ENCODE data around the gene CUBN. TPM values are rescaled to one million over a fixed set of nuclear protein-coding genes. Genes with fewer than 3 reads are reported as not detected.

The CUBN gene
- total and polyA plus RNA-seq, 10 of the 15 experiments (the other 5 are each of a cell fraction or from before 2014, with no cell fraction given) = under 0.01 to 0.14 (median 0.02) TPM; not detected in 6

GRCh38 chr10:16923309-16923708 is 206.3 kb downstream of the CUBN start:
- no peaks in the 10 kb centered on the region for H3K79me2 ChIP-seq (ENCODE audit: control insufficient read depth, insufficient read depth, low read length)
- SMC1A ChIA-PET (ENCODE audit: uncharacterized antibody, unreplicated experiment) = no interaction called here
- no peak for DNase-seq (ENCODE audit: low read depth, low spot score)
- TF ChIP-seq, protein P1, sequence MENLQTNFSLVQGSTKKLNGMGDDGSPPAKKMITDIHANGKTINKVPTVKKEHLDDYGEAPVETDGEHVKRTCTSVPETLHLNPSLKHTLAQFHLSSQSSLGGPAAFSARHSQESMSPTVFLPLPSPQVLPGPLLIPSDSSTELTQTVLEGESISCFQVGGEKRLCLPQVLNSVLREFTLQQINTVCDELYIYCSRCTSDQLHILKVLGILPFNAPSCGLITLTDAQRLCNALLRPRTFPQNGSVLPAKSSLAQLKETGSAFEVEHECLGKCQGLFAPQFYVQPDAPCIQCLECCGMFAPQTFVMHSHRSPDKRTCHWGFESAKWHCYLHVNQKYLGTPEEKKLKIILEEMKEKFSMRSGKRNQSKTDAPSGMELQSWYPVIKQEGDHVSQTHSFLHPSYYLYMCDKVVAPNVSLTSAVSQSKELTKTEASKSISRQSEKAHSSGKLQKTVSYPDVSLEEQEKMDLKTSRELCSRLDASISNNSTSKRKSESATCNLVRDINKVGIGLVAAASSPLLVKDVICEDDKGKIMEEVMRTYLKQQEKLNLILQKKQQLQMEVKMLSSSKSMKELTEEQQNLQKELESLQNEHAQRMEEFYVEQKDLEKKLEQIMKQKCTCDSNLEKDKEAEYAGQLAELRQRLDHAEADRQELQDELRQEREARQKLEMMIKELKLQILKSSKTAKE (IDR thresholded peaks at IDR 0.05; ENCODE audit: low read depth, poor library complexity, severe bottlenecking) = no peak
- TF ChIP-seq CHD2 (IDR thresholded peaks at IDR 0.05; ENCODE audit: borderline replicate concordance, low read depth, low read length) = no peak
- TF ChIP-seq, protein P2, sequence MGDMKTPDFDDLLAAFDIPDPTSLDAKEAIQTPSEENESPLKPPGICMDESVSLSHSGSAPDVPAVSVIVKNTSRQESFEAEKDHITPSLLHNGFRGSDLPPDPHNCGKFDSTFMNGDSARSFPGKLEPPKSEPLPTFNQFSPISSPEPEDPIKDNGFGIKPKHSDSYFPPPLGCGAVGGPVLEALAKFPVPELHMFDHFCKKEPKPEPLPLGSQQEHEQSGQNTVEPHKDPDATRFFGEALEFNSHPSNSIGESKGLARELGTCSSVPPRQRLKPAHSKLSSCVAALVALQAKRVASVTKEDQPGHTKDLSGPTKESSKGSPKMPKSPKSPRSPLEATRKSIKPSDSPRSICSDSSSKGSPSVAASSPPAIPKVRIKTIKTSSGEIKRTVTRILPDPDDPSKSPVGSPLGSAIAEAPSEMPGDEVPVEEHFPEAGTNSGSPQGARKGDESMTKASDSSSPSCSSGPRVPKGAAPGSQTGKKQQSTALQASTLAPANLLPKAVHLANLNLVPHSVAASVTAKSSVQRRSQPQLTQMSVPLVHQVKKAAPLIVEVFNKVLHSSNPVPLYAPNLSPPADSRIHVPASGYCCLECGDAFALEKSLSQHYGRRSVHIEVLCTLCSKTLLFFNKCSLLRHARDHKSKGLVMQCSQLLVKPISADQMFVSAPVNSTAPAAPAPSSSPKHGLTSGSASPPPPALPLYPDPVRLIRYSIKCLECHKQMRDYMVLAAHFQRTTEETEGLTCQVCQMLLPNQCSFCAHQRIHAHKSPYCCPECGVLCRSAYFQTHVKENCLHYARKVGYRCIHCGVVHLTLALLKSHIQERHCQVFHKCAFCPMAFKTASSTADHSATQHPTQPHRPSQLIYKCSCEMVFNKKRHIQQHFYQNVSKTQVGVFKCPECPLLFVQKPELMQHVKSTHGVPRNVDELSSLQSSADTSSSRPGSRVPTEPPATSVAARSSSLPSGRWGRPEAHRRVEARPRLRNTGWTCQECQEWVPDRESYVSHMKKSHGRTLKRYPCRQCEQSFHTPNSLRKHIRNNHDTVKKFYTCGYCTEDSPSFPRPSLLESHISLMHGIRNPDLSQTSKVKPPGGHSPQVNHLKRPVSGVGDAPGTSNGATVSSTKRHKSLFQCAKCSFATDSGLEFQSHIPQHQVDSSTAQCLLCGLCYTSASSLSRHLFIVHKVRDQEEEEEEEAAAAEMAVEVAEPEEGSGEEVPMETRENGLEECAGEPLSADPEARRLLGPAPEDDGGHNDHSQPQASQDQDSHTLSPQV (IDR thresholded peaks at IDR 0.05) = no peak
- H2AFZ ChIP-seq (ENCODE audit: control insufficient read depth, low read depth, low read length) = no peak overlapping the region
- in situ Hi-C loops (cut with MboI) (no loop called here), intact Hi-C loops (cut with micrococcal nuclease; ENCODE audit: unreplicated experiment) (no loop called here)
- BruUV-seq (replicated peaks) = no TSS peak
- no peaks in the 10 kb centered on the region for H4K20me1 ChIP-seq (ENCODE audit: control insufficient read depth, insufficient read depth)
- no peak overlapping the region for H3K9ac ChIP-seq (ENCODE audit: control insufficient read depth, insufficient read depth, low read length)
- no peaks in the 10 kb centered on the region for H3K36me3 ChIP-seq (ENCODE audit: control insufficient read depth in 2 of 2, insufficient read depth in 2 of 2, low read length in 1 of 2)
- H3K4me3 ChIP-seq = no peak overlapping the region
- no peaks in the 10 kb centered on the region for H3K27me3 ChIP-seq (replicated peaks in 1 of 2; ENCODE audit: control insufficient read depth in 2 of 2, insufficient read depth in 2 of 2, low read length in 1 of 2)
- H3K9me3 ChIP-seq (replicated peaks; ENCODE audit: control insufficient read depth, insufficient read depth, low read length) = no peaks in the 10 kb centered on the region
- H3K4me2 ChIP-seq (ENCODE audit: control insufficient read depth, insufficient read depth) = no peak overlapping the region
- WGBS (ENCODE audit: insufficient coverage, insufficient replicate concordance, low lambda C conversion rate, missing lambda C conversion rate) = 17% methylated on average over 2 of the region's 2 CpGs
- no peak for FAIRE-seq
- no peaks in the 10 kb centered on the region for H3K4me1 ChIP-seq (ENCODE audit: control insufficient read depth, insufficient read depth, low read length)
- no peak for ATAC-seq
- CTCF ChIA-PET = no interaction called here
- no peak overlapping the region for H3K27ac ChIP-seq (ENCODE audit: control insufficient read depth, insufficient read depth)
- POLR2A ChIA-PET = no interaction called here
- RAD21 ChIA-PET (ENCODE audit: unreplicated experiment) = no interaction called here

Measured in GM12878 (cell line).